Activated T-helper 17 cell treated with anti-CD3 and anti-CD28 coated beads, Interleukin-2, amount 50 U/mL, for 72 hours (primary cell): ENCODE measurements around the gene AP1G1. TPM values are rescaled to one million over a fixed set of nuclear protein-coding genes. Genes with fewer than 3 reads are reported as not detected.
"Not testable (repeated sequence)": the region's sequence is repeated elsewhere in the genome, so short reads cannot be mapped to it uniquely, and the experiment has no call there.

Experiments
- ATAC-seq: fragments of 150-1000 bp; cut with Tn5 transposase; replicated peaks from 2 replicates; pipeline ENCODE4 v1.10.0; 2021; ENCODE audit warnings: mild to moderate bottlenecking, moderate library complexity
- H3K27ac Mint-ChIP-seq: one replicate; pipeline ENCODE4 v1.8.0; 2022; ENCODE audit warnings: mixed read lengths
- H3K27me3 Mint-ChIP-seq: one replicate; pipeline ENCODE4 v1.8.0; 2022; ENCODE audit warnings: mixed read lengths
- H3K36me3 Mint-ChIP-seq: one replicate; pipeline ENCODE4 v1.8.0; 2022; ENCODE audit warnings: low read depth, mild to moderate bottlenecking, mixed read lengths
- H3K4me1 Mint-ChIP-seq: one replicate; pipeline ENCODE4 v1.8.0; 2022; ENCODE audit warnings: mixed read lengths
- H3K4me3 Mint-ChIP-seq: one replicate; pipeline ENCODE4 v1.8.0; 2022; ENCODE audit warnings: mild to moderate bottlenecking, mixed read lengths
- H3K9me3 Mint-ChIP-seq: one replicate; pipeline ENCODE4 v1.8.0; 2022; ENCODE audit warnings: mixed read lengths
- total RNA-seq, 2 donors: library from RNA; stranded (reverse); gene quantifications; one replicate each; pipeline ENCODE4 v1.2.3, GENCODE V29; 2022

AP1G1 gene
- total RNA-seq, 2 donors from 2014 or later = 81.7 to 88.7 TPM

DNA sequence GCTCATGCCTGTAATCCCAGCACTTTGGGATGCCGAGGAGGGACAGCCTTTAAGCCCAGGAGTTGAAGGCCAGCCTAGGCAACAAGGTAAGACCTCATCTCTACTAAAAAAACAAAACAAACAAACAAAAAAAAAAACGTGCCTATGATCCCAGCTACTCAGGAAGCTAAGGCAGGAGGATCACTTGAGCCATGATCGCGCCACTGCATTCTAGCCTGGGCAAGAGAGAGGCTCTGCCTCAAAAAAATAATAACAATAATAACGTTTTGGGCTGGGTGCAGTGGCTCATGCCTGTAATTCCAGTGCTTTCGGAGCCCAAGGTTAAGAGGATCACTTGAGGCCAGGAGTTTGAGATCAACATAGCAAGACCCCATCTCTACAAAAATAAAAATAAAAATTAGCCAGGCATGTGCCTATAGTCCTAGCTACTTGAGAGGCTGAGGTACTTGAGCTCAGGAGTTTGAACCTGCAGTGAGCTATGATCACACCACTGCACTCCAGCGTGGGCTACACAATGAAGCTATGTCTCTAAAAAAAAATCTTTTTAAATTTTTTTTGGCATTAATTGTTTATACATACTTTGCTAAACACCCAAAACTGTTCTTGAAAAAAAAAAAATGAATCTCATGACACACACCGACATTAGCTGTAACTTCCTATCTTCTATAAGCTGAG lies 87.4 kb downstream of the AP1G1 start:
- peaks cover 11% of the 10 kb centered on the region for H3K4me1 Mint-ChIP-seq
- H3K4me3 Mint-ChIP-seq = peak overlapping the region; percentile 93
- H3K36me3 Mint-ChIP-seq = peaks cover 14% of the 10 kb centered on the region
- no peak for ATAC-seq
- H3K27ac Mint-ChIP-seq = no peak overlapping the region
- no peaks in the 10 kb centered on the region for H3K27me3 Mint-ChIP-seq
- H3K9me3 Mint-ChIP-seq = no peaks in the 10 kb centered on the region

- no peak for ATAC-seq
- no peak overlapping the region for H3K27ac Mint-ChIP-seq
- H3K27me3 Mint-ChIP-seq = no peaks in the 10 kb centered on the region
- no peaks in the 10 kb centered on the region for H3K9me3 Mint-ChIP-seq
- peaks cover 4% of the 10 kb centered on the region for H3K4me1 Mint-ChIP-seq
- H3K4me3 Mint-ChIP-seq = no peak overlapping the region
- H3K36me3 Mint-ChIP-seq = peaks cover 28% of the 10 kb centered on the region
These were observed 96.1 kb downstream of the AP1G1 start for GRCh38 chr16:71712501-71712900.

DNA sequence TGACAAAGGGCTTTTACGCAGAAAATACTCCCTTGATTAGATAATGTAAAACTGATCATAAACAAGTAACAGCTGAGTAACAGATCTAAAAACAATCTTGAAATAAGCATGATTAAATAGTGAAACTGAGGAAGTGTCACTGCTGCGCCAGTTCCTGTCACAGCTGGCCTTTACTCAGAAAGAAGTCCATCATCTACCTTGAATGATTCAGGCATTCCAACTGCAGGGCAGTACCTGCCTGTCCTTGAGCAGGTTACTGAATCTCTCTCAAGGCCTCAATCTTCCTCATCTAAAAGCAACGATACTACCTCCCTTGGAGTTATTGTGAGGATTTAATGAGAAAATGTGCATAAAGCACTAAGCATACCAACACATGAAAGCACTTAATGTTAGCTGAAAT lies 96.8 kb downstream of the AP1G1 start:
- Mint-ChIP-seq H3K4me3 (no peak overlapping the region), H3K9me3 (no peaks in the 10 kb centered on the region), H3K4me1 (peaks cover 4% of the 10 kb centered on the region), H3K27me3 (no peaks in the 10 kb centered on the region), H3K27ac (peak overlapping the region; percentile 41), H3K36me3 (peaks cover 28% of the 10 kb centered on the region)
- peak; percentile 84 for ATAC-seq

DNA sequence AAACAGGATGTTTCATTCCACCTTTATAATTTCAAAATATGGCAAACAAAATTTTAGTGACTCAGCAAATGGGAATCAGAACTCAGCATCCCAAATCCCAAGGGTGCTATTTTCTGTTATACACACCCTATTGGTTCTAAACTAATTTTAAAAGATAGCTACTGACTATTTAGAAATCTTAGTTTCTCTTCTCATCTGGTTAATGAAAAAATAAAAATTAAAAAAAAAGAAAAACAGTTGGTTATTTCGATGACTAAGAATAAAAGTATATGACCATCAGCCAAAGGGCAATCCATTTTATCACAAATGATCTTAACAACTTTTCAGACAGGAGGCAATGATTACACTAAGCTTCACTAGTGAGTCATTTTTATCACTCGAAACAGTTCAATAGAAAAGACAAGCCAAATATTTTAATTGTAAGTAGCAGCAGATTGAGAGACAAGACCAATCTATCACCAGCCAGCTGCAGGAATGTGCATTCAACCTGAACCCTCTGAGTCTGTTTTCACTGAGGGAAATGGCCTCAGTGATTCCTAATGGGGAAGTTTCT lies 99.3 kb downstream of the AP1G1 start:
- H3K27ac Mint-ChIP-seq = no peak overlapping the region
- H3K36me3 Mint-ChIP-seq = peaks cover 13% of the 10 kb centered on the region
- no peaks in the 10 kb centered on the region for H3K9me3 Mint-ChIP-seq
- H3K27me3 Mint-ChIP-seq = no peaks in the 10 kb centered on the region
- peaks cover 4% of the 10 kb centered on the region for H3K4me1 Mint-ChIP-seq
- H3K4me3 Mint-ChIP-seq = no peak overlapping the region
- no peak for ATAC-seq

DNA sequence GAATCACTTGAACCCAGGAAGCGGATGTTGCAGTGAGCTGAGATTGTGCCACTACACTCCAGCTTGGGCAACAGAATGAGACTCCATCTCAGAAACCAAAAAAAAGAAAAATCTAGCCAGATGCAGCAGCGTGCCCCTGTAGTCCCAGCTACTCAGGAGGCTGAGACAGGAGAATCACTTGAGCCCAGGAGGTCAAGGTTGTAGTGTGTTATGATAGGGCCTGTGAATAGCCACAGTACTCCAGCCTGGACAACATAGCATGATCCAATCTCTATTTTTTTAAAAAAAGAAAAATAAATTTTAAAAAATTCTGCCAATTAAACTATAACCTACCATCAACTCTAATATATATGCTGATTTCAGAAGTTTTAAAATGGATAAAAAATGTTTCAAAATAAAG lies 99.9 kb downstream of the AP1G1 start:
- no peak for ATAC-seq
- peaks cover 4% of the 10 kb centered on the region for H3K4me1 Mint-ChIP-seq
- no peaks in the 10 kb centered on the region for H3K27me3 Mint-ChIP-seq
- no peak overlapping the region for H3K27ac Mint-ChIP-seq
- H3K36me3 Mint-ChIP-seq = peaks cover 11% of the 10 kb centered on the region
- no peak overlapping the region for H3K4me3 Mint-ChIP-seq
- no peaks in the 10 kb centered on the region for H3K9me3 Mint-ChIP-seq

DNA sequence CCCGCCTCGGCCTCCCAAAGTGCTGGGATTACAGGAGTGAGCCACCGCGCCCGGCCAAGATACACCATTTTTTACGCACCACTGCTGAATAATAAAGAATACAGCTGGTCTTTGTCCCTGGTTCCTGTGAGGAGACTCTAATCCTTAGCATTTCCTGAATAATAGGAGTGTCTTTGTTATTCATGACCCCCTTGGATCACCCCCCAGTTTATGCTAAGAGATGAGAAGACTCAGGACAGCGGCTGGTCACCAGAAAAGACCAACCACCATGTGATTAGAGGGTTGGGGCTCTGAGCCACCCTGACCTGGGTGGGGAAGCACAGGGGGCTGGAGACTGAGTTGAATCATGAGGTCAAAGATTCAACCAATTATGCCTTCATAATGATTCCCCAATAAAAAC lies 101.4 kb downstream of the AP1G1 start:
- no peak overlapping the region for H3K4me3 Mint-ChIP-seq
- H3K9me3 Mint-ChIP-seq = no peaks in the 10 kb centered on the region
- H3K4me1 Mint-ChIP-seq = peaks cover 4% of the 10 kb centered on the region
- peaks cover 12% of the 10 kb centered on the region for H3K36me3 Mint-ChIP-seq
- no peak overlapping the region for H3K27ac Mint-ChIP-seq
- no peak for ATAC-seq
- no peaks in the 10 kb centered on the region for H3K27me3 Mint-ChIP-seq

GRCh38 chr16:71706046-71706445 lies 102.6 kb downstream of the AP1G1 start:
- H3K27me3 Mint-ChIP-seq = no peaks in the 10 kb centered on the region
- H3K4me3 Mint-ChIP-seq = no peak overlapping the region
- no peaks in the 10 kb centered on the region for H3K9me3 Mint-ChIP-seq
- peaks cover 22% of the 10 kb centered on the region for H3K36me3 Mint-ChIP-seq
- no peak overlapping the region for H3K27ac Mint-ChIP-seq
- ATAC-seq = no peak
- H3K4me1 Mint-ChIP-seq = no peaks in the 10 kb centered on the region

GRCh38 chr16:71703333-71703732 lies 105.3 kb downstream of the AP1G1 start:
- Mint-ChIP-seq H3K4me3 (no peak overlapping the region), H3K27ac (no peak overlapping the region), H3K4me1 (no peaks in the 10 kb centered on the region), H3K36me3 (peaks cover 30% of the 10 kb centered on the region), H3K9me3 (no peaks in the 10 kb centered on the region), H3K27me3 (no peaks in the 10 kb centered on the region)
- no peak for ATAC-seq

DNA sequence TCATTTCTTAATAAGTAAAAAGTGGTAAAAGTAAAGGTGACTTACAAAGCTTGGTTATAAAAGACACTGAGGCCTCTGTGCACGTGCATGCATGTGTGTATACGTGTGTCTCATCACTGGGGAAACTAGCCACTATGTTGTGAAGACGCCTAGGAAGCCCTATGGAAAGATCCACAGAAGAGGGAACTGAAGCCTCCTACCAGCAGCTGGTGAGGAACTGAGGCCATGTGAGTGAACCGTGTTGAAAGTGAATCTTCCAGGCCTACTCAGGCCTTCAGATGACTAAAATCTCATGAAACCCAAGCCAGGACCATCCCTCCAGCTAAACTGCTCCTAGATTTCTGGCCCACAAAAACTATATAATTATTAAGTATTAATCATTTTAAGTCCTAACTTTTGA lies 107.8 kb downstream of the AP1G1 start:
- no peaks in the 10 kb centered on the region for H3K9me3 Mint-ChIP-seq
- no peak overlapping the region for H3K27ac Mint-ChIP-seq
- ATAC-seq = no peak
- H3K27me3 Mint-ChIP-seq = no peaks in the 10 kb centered on the region
- H3K4me3 Mint-ChIP-seq = no peak overlapping the region
- peaks cover 30% of the 10 kb centered on the region for H3K36me3 Mint-ChIP-seq
- H3K4me1 Mint-ChIP-seq = no peaks in the 10 kb centered on the region

GRCh38 chr16:71698491-71698890 lies 110.1 kb downstream of the AP1G1 start:
- H3K36me3 Mint-ChIP-seq = peaks cover 30% of the 10 kb centered on the region
- H3K27ac Mint-ChIP-seq = no peak overlapping the region
- no peak overlapping the region for H3K4me3 Mint-ChIP-seq
- H3K9me3 Mint-ChIP-seq = no peaks in the 10 kb centered on the region
- peaks cover 1% of the 10 kb centered on the region for H3K4me1 Mint-ChIP-seq
- H3K27me3 Mint-ChIP-seq = no peaks in the 10 kb centered on the region
- no peak for ATAC-seq

GRCh38 chr16:71693164-71693563 lies 115.5 kb downstream of the AP1G1 start:
- peaks cover 35% of the 10 kb centered on the region for H3K36me3 Mint-ChIP-seq
- no peak overlapping the region for H3K4me3 Mint-ChIP-seq
- peak overlapping the region; percentile 13 for H3K27ac Mint-ChIP-seq
- no peaks in the 10 kb centered on the region for H3K9me3 Mint-ChIP-seq
- H3K4me1 Mint-ChIP-seq = peaks cover 7% of the 10 kb centered on the region
- ATAC-seq = no peak
- no peaks in the 10 kb centered on the region for H3K27me3 Mint-ChIP-seq

GRCh38 chr16:71689901-71690300 lies 118.7 kb downstream of the AP1G1 start:
- Mint-ChIP-seq H3K9me3 (no peaks in the 10 kb centered on the region), H3K36me3 (peaks cover 64% of the 10 kb centered on the region), H3K4me1 (peaks cover 7% of the 10 kb centered on the region), H3K27me3 (no peaks in the 10 kb centered on the region), H3K4me3 (no peak overlapping the region), H3K27ac (no peak overlapping the region)
- no peak for ATAC-seq

DNA sequence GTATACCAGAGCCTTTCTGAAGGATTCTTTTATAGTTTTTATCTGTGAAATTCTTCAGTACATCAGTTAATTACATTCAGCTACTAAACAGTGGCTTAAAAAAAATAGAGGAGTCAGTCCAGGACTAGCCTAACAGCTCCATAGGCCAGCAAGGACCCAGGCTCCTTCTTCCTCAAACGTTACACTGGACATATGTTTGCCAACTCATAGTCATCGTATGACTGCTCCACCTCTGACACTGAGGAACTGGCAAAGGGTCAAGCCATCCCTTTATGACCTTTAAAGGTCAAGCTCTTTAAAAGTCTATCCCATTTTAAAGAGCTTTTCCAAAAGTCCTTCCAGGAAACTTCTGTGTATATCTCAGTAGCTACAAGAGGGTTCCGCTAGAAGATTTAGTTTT lies 120.8 kb downstream of the AP1G1 start:
- ATAC-seq = no peak
- H3K27me3 Mint-ChIP-seq = no peaks in the 10 kb centered on the region
- H3K36me3 Mint-ChIP-seq = peaks cover 84% of the 10 kb centered on the region
- no peaks in the 10 kb centered on the region for H3K4me1 Mint-ChIP-seq
- no peaks in the 10 kb centered on the region for H3K9me3 Mint-ChIP-seq
- H3K4me3 Mint-ChIP-seq = no peak overlapping the region
- no peak overlapping the region for H3K27ac Mint-ChIP-seq

DNA sequence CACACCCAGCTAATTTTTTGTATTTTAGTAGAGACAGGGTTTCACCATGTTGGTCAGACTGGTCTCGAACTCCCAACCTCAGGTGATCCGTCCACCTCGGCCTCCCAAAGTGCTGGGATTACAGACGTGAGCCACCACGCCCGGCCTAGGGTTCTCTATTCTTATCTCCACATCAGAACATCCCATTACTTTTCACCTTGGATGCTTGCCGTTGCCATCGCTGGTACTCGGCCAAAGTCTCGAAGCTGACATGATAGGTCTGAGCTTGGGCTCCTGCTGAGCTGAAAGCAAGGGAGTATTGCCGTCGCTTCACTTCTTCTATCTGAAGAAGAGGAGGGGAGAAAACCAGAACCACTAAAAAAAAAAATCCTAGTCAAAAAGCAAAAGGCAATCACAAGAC lies 124.4 kb downstream of the AP1G1 start:
- not testable (repeated sequence) for H3K27me3 Mint-ChIP-seq, H3K9me3 Mint-ChIP-seq, H3K27ac Mint-ChIP-seq, H3K4me1 Mint-ChIP-seq, H3K4me3 Mint-ChIP-seq, ATAC-seq
- H3K36me3 Mint-ChIP-seq = peaks cover 95% of the 10 kb centered on the region

DNA sequence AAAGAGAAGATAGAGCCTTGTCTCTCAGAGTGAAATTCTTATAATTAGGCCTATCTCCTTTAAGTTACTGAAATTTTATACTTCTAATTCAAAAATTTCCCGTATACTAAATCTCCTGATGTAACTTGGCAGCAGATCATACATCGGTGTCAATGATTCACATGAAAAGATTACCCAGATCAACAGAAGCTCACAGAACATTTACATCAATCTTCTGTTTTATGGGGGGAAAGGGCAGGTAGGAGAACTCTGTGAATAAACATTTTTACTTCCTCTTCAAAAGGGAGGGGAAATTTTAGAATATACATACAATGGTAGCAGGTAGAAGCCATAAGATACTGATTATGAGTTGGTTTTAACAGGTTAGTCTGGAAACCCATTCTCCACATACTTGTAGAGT lies 127.3 kb downstream of the AP1G1 start:
- no peak for ATAC-seq
- Mint-ChIP-seq H3K4me1 (no peaks in the 10 kb centered on the region), H3K36me3 (peaks cover 95% of the 10 kb centered on the region), H3K27me3 (no peaks in the 10 kb centered on the region), H3K27ac (no peak overlapping the region), H3K9me3 (no peaks in the 10 kb centered on the region), H3K4me3 (no peak overlapping the region)
